Spleen (tissue), 3 donors: ENCODE data around the gene ADGRA1.

Source experiments
- POLR2A ChIP-seq, 3 donors: fragments of 450-650 bp; IDR thresholded peaks; one replicate each; pipeline ENCODE4 v1.5.1; 2017; ENCODE audit warnings: antibody characterized with exemption in 3 of 3, mild to moderate bottlenecking in 1 of 3
- POLR2AphosphoS5 ChIP-seq, 3 donors: sonication (generic); formaldehyde crosslinking; IDR thresholded peaks; one replicate each; pipeline ENCODE4 v1.5.1; 2017; ENCODE audit warnings: antibody characterized with exemption in 3 of 3

- TF ChIP-seq POLR2AphosphoS5 (IDR thresholded peaks at IDR 0.05) (no peak), POLR2A (IDR thresholded peaks at IDR 0.05) (no peak)
Observed at GRCh38 chr10:133102415-133103095, 14.8 kb downstream of the ADGRA1 start.
